ENCODE measurements around the gene TRMT2B.
A peak's percentile ranks its signal among the peaks of the same experiment; 100 is the strongest.
"Not testable (repeated sequence)": the region's sequence is repeated elsewhere in the genome, so short reads cannot be mapped to it uniquely, and the experiment has no call there.

The TRMT2B gene

GRCh38 chrX:101037231-101037630 lies 14.7 kb downstream of the TRMT2B start:
- Mint-ChIP-seq H3K27ac (no peak overlapping the region), H3K36me3 (ENCODE audit: low read depth) (peaks cover 15% of the 10 kb centered on the region), H3K4me3 (no peak overlapping the region), H3K9me3 (no peaks in the 10 kb centered on the region), H3K4me1 (ENCODE audit: low read depth) (peaks cover 2% of the 10 kb centered on the region), H3K27me3 (ENCODE audit: low read depth) (no peaks in the 10 kb centered on the region)

GRCh38 chrX:101029665-101030064 lies 22.2 kb downstream of the TRMT2B start:
- Mint-ChIP-seq H3K27me3 (ENCODE audit: low read depth) (no peaks in the 10 kb centered on the region), H3K9me3 (no peaks in the 10 kb centered on the region), H3K36me3 (ENCODE audit: low read depth) (peaks cover 38% of the 10 kb centered on the region), H3K4me1 (ENCODE audit: low read depth) (peaks cover 3% of the 10 kb centered on the region), H3K27ac (no peak overlapping the region), H3K4me3 (no peak overlapping the region)

DNA sequence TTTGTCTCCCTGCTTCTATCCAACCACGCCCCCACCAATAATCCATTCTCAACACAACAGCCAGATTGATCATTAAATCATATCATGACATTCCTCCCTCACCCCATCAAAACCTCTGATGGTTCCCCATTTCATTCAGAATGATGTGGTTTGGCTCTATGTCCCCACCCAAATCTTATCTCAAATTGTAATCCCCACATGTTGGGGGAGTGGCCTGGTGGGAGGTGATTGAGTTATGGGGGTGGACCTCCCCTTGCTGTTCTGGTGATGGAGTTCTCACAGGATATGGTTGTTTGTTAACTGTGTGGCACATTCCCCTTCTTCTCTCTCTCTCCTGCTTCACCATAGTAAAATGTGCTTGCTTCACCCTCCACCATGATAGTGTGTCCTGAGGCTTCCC lies 23.3 kb downstream of the TRMT2B start:
- Mint-ChIP-seq H3K4me1 (ENCODE audit: low read depth) (peaks cover 3% of the 10 kb centered on the region), H3K27me3 (ENCODE audit: low read depth) (no peaks in the 10 kb centered on the region), H3K9me3 (no peaks in the 10 kb centered on the region), H3K27ac (peak overlapping the region; percentile 47), H3K36me3 (ENCODE audit: low read depth) (peaks cover 38% of the 10 kb centered on the region), H3K4me3 (no peak overlapping the region)

DNA sequence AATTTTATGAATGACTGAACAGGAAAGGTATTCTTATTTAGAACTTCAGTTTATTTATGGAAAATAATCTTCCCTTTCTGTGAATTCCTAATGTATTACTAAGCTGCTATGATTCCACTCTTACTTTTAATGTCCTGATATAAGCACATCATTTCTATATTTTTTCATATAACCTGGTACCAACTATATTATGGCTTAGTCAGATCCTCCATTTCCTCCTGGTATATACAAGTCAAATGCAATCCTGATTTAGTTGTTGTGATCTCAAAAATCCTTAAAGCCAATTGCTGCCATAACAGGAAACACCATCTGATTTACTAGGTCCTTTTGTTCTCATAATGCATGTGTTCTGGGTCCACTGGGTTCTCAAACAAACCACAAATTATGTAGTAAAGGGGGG lies 26.8 kb downstream of the TRMT2B start:
- Mint-ChIP-seq H3K36me3 (ENCODE audit: low read depth) (peaks cover 37% of the 10 kb centered on the region), H3K4me3 (no peak overlapping the region), H3K27me3 (ENCODE audit: low read depth) (no peaks in the 10 kb centered on the region), H3K27ac (no peak overlapping the region), H3K9me3 (no peaks in the 10 kb centered on the region), H3K4me1 (ENCODE audit: low read depth) (peaks cover 3% of the 10 kb centered on the region)

DNA sequence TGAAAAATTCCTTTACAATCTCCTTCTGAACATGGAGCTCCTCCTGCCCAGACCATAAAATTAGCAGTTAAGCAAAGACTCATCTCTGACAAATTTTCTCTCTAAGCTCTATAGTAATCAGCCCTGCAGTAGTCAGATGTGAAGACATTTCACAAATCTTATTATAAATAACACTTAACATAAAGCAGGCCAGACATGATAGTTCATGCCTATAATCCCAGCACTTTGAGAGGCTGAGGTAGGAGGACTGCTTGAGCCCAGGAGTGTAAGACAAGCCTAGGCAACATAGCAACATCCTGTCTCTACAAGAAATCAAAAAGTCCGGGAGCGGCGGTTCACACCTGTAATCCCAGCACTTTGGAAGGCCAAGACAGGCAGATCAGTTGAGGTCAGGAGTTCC lies 29.9 kb downstream of the TRMT2B start:
- Mint-ChIP-seq H3K4me3 (no peak overlapping the region), H3K27ac (no peak overlapping the region), H3K27me3 (ENCODE audit: low read depth) (no peaks in the 10 kb centered on the region), H3K36me3 (ENCODE audit: low read depth) (peaks cover 26% of the 10 kb centered on the region), H3K4me1 (ENCODE audit: low read depth) (peaks cover 3% of the 10 kb centered on the region), H3K9me3 (no peaks in the 10 kb centered on the region)

GRCh38 chrX:101012031-101012430 lies 39.9 kb downstream of the TRMT2B start:
- not testable (repeated sequence) for H3K4me1 Mint-ChIP-seq (ENCODE audit: low read depth); H3K9me3 Mint-ChIP-seq; H3K4me3 Mint-ChIP-seq; H3K27ac Mint-ChIP-seq; H3K27me3 Mint-ChIP-seq (ENCODE audit: low read depth)
- H3K36me3 Mint-ChIP-seq (ENCODE audit: low read depth), result peaks cover 15% of the 10 kb centered on the region

DNA sequence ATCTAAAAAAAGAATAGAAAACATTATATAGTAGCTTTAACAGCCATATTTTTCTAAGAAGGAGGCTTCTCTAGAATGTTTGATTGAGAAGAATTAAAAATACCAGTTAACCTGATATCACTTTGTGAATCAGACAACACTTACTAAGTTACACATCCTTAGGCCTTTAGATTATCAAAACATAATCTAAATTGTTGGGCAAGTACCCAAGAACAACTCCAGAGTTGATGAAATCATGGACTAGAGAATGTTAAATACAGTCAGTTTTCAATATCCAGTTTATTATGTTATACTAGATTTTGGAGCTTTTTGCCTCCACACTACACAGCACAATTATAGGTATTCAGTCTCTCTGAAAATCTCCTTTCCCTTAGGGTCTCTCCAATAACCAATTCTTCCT lies 42.8 kb downstream of the TRMT2B start:
- no peaks in the 10 kb centered on the region for H3K9me3 Mint-ChIP-seq
- H3K27me3 Mint-ChIP-seq (ENCODE audit: low read depth), result no peaks in the 10 kb centered on the region
- peaks cover 16% of the 10 kb centered on the region for H3K36me3 Mint-ChIP-seq (ENCODE audit: low read depth)

GRCh38 chrX:100999451-100999850 lies 52.5 kb downstream of the TRMT2B start:
- Mint-ChIP-seq H3K27me3 (ENCODE audit: low read depth) (no peaks in the 10 kb centered on the region), H3K4me1 (ENCODE audit: low read depth) (peaks cover 12% of the 10 kb centered on the region), H3K9me3 (no peaks in the 10 kb centered on the region), H3K36me3 (ENCODE audit: low read depth) (peaks cover 1% of the 10 kb centered on the region), H3K4me3 (no peak overlapping the region), H3K27ac (no peak overlapping the region)

More for the DNA sequence above, 42.8 kb downstream of the TRMT2B start:
- H3K27ac Mint-ChIP-seq, result no peak overlapping the region
- H3K4me1 Mint-ChIP-seq (ENCODE audit: low read depth), result no peaks in the 10 kb centered on the region
- H3K4me3 Mint-ChIP-seq, result no peak overlapping the region

GRCh38 chrX:100995469-100995868 lies 56.4 kb downstream of the TRMT2B start:
- Mint-ChIP-seq H3K9me3 (no peaks in the 10 kb centered on the region), H3K36me3 (ENCODE audit: low read depth) (no peaks in the 10 kb centered on the region), H3K4me3 (no peak overlapping the region), H3K27ac (no peak overlapping the region), H3K27me3 (ENCODE audit: low read depth) (no peaks in the 10 kb centered on the region), H3K4me1 (ENCODE audit: low read depth) (peaks cover 16% of the 10 kb centered on the region)

DNA sequence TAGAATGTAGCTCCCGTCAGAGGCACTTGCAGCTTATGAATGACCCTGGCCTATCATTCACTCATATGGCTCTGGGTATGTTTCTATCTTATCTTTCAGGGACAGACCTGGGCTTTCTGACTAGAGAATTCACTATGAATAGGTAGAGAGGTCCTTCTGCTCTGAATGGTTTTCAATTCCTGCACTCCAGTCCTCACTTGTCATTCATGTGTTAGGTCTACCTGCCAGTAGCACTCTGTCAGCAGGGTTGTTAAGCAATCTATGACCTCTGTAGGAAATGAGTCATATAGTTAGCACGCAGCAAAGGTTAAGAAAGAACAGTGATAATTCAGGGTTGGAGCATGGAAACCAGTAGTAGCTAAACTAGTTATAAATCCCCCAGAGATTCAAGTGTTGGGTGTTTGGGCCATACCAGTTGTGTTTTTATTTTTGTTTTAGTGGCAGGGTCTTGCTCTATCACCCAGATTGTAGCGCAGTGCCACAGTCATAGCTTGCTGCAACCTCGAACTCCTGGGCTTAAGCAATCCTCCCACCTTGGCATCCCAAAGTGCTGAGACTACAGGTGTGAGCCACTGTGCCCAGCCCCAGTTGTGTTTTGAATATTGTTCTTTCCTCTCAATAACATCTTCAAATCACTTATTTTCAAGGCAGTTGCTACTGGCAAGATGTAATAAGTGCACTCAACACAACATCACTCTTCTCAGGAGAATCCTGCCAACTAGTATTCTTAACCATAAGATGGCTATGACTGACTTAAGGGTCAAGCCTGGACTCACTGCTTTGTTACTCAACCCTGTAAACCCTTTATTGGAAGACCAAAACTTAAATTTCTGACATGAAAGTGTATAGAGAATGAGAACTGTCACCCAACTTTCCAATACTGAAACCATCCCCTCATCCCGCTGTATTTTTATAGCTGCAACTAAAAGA lies 57.3 kb downstream of the TRMT2B start:
- peak overlapping the region; percentile 72 for H3K27ac Mint-ChIP-seq
- peaks cover 19% of the 10 kb centered on the region for H3K4me1 Mint-ChIP-seq (ENCODE audit: low read depth)
- no peaks in the 10 kb centered on the region for H3K27me3 Mint-ChIP-seq (ENCODE audit: low read depth)
- H3K36me3 Mint-ChIP-seq (ENCODE audit: low read depth), result no peaks in the 10 kb centered on the region
- H3K9me3 Mint-ChIP-seq, result no peaks in the 10 kb centered on the region
- no peak overlapping the region for H3K4me3 Mint-ChIP-seq

DNA sequence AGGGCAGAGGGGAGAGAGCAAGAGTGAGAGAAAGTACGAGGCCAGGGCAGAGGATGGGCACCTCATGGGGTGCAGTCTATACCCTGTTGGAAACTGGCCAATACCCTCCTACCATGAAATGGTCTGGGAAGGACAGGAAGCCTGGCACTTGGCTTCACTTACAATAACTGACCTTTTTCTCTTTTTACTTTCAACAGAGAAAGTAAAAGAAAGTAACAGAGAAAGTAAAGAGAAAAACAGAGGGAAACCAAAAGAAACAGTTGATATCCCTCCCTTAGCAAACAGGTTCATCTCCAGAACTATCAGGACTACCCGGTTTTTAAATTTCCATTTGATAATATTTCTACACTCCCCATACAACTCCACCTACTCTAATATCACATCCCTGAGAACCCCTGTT lies 61.8 kb downstream of the TRMT2B start:
- Mint-ChIP-seq H3K36me3 (ENCODE audit: low read depth) (peaks cover 6% of the 10 kb centered on the region), H3K4me1 (ENCODE audit: low read depth) (peaks cover 14% of the 10 kb centered on the region), H3K27me3 (ENCODE audit: low read depth) (no peaks in the 10 kb centered on the region), H3K4me3 (no peak overlapping the region), H3K27ac (no peak overlapping the region), H3K9me3 (no peaks in the 10 kb centered on the region)

- H3K4me3 Mint-ChIP-seq, result no peak overlapping the region
- H3K27ac Mint-ChIP-seq, result no peak overlapping the region
- peaks cover 6% of the 10 kb centered on the region for H3K36me3 Mint-ChIP-seq (ENCODE audit: low read depth)
- peaks cover 2% of the 10 kb centered on the region for H3K4me1 Mint-ChIP-seq (ENCODE audit: low read depth)
- H3K9me3 Mint-ChIP-seq, result no peaks in the 10 kb centered on the region
- no peaks in the 10 kb centered on the region for H3K27me3 Mint-ChIP-seq (ENCODE audit: low read depth)
These were observed 67.1 kb downstream of the TRMT2B start for GRCh38 chrX:100984818-100985217.

DNA sequence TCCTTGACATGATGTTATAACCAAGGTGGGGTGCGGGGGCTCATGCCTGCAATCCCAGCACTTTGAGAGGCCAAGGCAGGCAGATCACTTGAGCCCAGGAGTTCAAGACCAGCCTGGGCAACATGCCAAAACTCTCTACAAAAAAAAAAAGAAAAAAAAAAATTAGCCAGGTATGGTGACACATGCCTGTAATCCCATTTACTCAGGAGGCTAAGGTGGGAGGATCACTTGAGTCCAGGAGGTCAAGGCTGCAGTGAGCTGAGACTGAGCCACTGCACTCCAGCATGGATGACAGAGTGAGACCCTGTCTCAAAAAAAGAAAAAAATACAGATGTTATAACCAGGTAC lies 70.4 kb downstream of the TRMT2B start:
- H3K36me3 Mint-ChIP-seq (ENCODE audit: low read depth); H3K27me3 Mint-ChIP-seq (ENCODE audit: low read depth); H3K9me3 Mint-ChIP-seq; H3K27ac Mint-ChIP-seq; H3K4me3 Mint-ChIP-seq; H3K4me1 Mint-ChIP-seq (ENCODE audit: low read depth): not testable (repeated sequence)

- H3K9me3 Mint-ChIP-seq, result no peaks in the 10 kb centered on the region
- no peak overlapping the region for H3K4me3 Mint-ChIP-seq
- H3K36me3 Mint-ChIP-seq (ENCODE audit: low read depth), result peaks cover 3% of the 10 kb centered on the region
- H3K4me1 Mint-ChIP-seq (ENCODE audit: low read depth), result peaks cover 3% of the 10 kb centered on the region
- H3K27me3 Mint-ChIP-seq (ENCODE audit: low read depth), result no peaks in the 10 kb centered on the region
- no peak overlapping the region for H3K27ac Mint-ChIP-seq
These were observed 71.1 kb downstream of the TRMT2B start for GRCh38 chrX:100980608-100981497.

All from T-helper 1 cell treated with Interleukin-12 subunit alpha and Interleukin-12 subunit beta and Interleukin-4 antibody, amounts not matched to agents 30 μg/mL and 1 μg/mL, for 36 hours (primary cell).